K562 (cell line): ENCODE measurements around the gene CNNM4. TPM values are rescaled to one million over a fixed set of nuclear protein-coding genes. Genes with fewer than 3 reads are reported as not detected.

Experiments
- ATAC-seq: fragments of 200-7000 bp; cut with Tn5 transposase; 3 replicates; pipeline ENCODE4 v1.9.1; 2020; ENCODE audit warnings: moderate library complexity
- BruUV-seq: library from RNA; stranded (reverse); fragments of 400-500 nt; replicated peaks from 2 replicates; lab custom pipeline; 2021; lab: Mats Ljungman, UMichigan
- CTCF ChIA-PET: fragments of 300-600 bp; formaldehyde crosslinking; extraction: SDS; loops from one replicate; lab custom pipeline; 2021; ENCODE audit warnings: low intra/inter-chr PET ratio; lab: Yijun Ruan, JAX
- POLR2A ChIA-PET: fragments of 300-600, 350-650 bp; sonication (Branson Sonifier 250); formaldehyde crosslinking; extraction: SDS; loops from one replicate; lab custom pipeline; 2021; ENCODE audit warnings: antibody characterized with exemption, inconsistent platforms; lab: Yijun Ruan, JAX
- DNase-seq, 4 experiments: peaks; one replicate each; pipeline versions ENCODE4 v3.0.0 to v3.0.0-alpha.2; 2011 to 2018; ENCODE audit warnings: low spot score in 3 of 4, mixed read lengths in 3 of 4; ENCODE audit errors: extremely low read depth in 1 of 4
- FAIRE-seq: peaks from 2 replicates; lab custom pipeline; 2011; peaks lifted over from hg19 to GRCh38; lab: Jason Lieb, UNC
- H2AFZ ChIP-seq: 2 replicates; pipeline ENCODE4 v1.6.0; 2011; ENCODE audit warnings: low read depth, low read length, control low read depth, inconsistent platforms
- H3K27ac ChIP-seq: fragments of 200-600 bp; 3 replicates; pipeline ENCODE4 v1.8.0; 2011; ENCODE audit warnings: low read depth, mild to moderate bottlenecking, control low read depth, inconsistent platforms, low read length, moderate library complexity, mixed read lengths; ENCODE audit errors: extremely low read depth
- H3K27me3 ChIP-seq, 2 experiments: fragments of 300-600 bp in 1 of 2; 2 replicates in 1 of 2; 3 replicates in 1 of 2; pipeline versions ENCODE4 v1.6.0 to v1.8.0; 2011; ENCODE audit warnings: inconsistent platforms in 2 of 2, low read length in 2 of 2, mild to moderate bottlenecking in 1 of 2, mixed read lengths in 1 of 2, moderate library complexity in 1 of 2; ENCODE audit not compliant: control insufficient read depth in 2 of 2, insufficient read depth in 2 of 2
- H3K36me3 ChIP-seq: fragments of 300-600 bp; 3 replicates; pipeline ENCODE4 v1.8.0; 2011; ENCODE audit warnings: mild to moderate bottlenecking, low read length, inconsistent platforms; ENCODE audit not compliant: control insufficient read depth, insufficient read depth
- H3K4me1 ChIP-seq, 2 experiments: fragments of 200-600 bp in 1 of 2; replicated peaks in 1 of 2; 2 replicates in 1 of 2; 3 replicates in 1 of 2; pipeline versions ENCODE4 v1.5.1 to v1.8.0; 2011; ENCODE audit warnings: inconsistent platforms in 2 of 2, low read length in 2 of 2, mild to moderate bottlenecking in 1 of 2, mixed read lengths in 1 of 2, moderate library complexity in 1 of 2; ENCODE audit not compliant: control insufficient read depth in 2 of 2, insufficient read depth in 2 of 2
- H3K4me2 ChIP-seq: 2 replicates; pipeline ENCODE4 v1.6.1; 2011; ENCODE audit warnings: low read length, control low read depth, inconsistent platforms, mixed read lengths; ENCODE audit not compliant: insufficient read depth
- H3K4me3 ChIP-seq: fragments of 200-600 bp; sonication (generic), shearing (Covaris generic); 2 replicates; pipeline ENCODE4 v1.5.1; 2016; ENCODE audit warnings: control low read depth, inconsistent platforms
- H3K79me2 ChIP-seq: fragments of 200-600 bp; 3 replicates; pipeline ENCODE4 v1.8.0; 2011; ENCODE audit warnings: low read length, inconsistent platforms; ENCODE audit not compliant: control insufficient read depth, insufficient read depth
- H3K9ac ChIP-seq, 2 experiments: 2 replicates each; pipeline versions ENCODE4 v1.6.0 to v1.6.1; 2011; ENCODE audit warnings: low read depth in 2 of 2, low read length in 2 of 2, control low read depth in 1 of 2, inconsistent platforms in 1 of 2, mild to moderate bottlenecking in 1 of 2, mixed read lengths in 1 of 2; ENCODE audit not compliant: insufficient read depth in 1 of 2
- H3K9me1 ChIP-seq: one replicate; pipeline ENCODE4 v1.6.0; 2011; ENCODE audit warnings: inconsistent platforms, mild to moderate bottlenecking, low read length, moderate library complexity; ENCODE audit not compliant: control insufficient read depth, insufficient read depth
- H3K9me3 ChIP-seq: replicated peaks from 2 replicates; pipeline ENCODE4 v1.5.1; 2011; ENCODE audit warnings: low read depth, low read length, inconsistent platforms; ENCODE audit not compliant: control insufficient read depth, insufficient read depth
- H4K20me1 ChIP-seq: replicated peaks from 2 replicates; pipeline ENCODE4 v1.6.1; 2011; ENCODE audit warnings: low read length, inconsistent platforms, mixed read lengths; ENCODE audit not compliant: control insufficient read depth, insufficient read depth
- ELK3 ChIP-seq: fragments of 450-650 bp; formaldehyde crosslinking; IDR thresholded peaks from 2 replicates; pipeline ENCODE4 v1.4.0; 2020; ENCODE audit warnings: mild to moderate bottlenecking
- ESRRB ChIP-seq: fragments of 250-450 bp; sonication (Bioruptor Pico); IDR thresholded peaks from 2 replicates; pipeline ENCODE4 v1.5.0; 2020; ENCODE audit warnings: mild to moderate bottlenecking, moderate library complexity, borderline replicate concordance
- HMGXB4 ChIP-seq: sonication (generic); formaldehyde crosslinking; IDR thresholded peaks from 2 replicates; pipeline ENCODE4 v1.8.1; 2023; ENCODE audit warnings: mild to moderate bottlenecking, missing genetic modification reagents
- MTA1 ChIP-seq: fragments of 450-650 bp; IDR thresholded peaks from 2 replicates; pipeline ENCODE4 v1.6.1; 2017; ENCODE audit warnings: borderline replicate concordance
- TAF7 ChIP-seq: fragments of 450-650 bp; IDR thresholded peaks from 2 replicates; pipeline ENCODE4 v1.6.1; 2016; ENCODE audit warnings: missing genetic modification characterization, missing compliant biosample characterization
- ZFX ChIP-seq: sonication (generic); formaldehyde crosslinking; IDR thresholded peaks from 2 replicates; pipeline ENCODE4 v1.8.0; 2022; ENCODE audit warnings: mild to moderate bottlenecking, missing genetic modification reagents, moderate library complexity
- ZNF232 ChIP-seq: sonication (generic); formaldehyde crosslinking; IDR thresholded peaks from 2 replicates; pipeline ENCODE4 v1.8.0; 2022; ENCODE audit warnings: mild to moderate bottlenecking, missing genetic modification reagents
- ZNF318 ChIP-seq, 2 experiments: fragments of 450-650 bp; IDR thresholded peaks; 2 replicates each; pipeline ENCODE4 v1.6.1; 2016; ENCODE audit warnings: mild to moderate bottlenecking in 2 of 2, borderline replicate concordance in 1 of 2, low read depth in 1 of 2, moderate library complexity in 1 of 2
- WGBS: fragments of 100-300 bp; shearing (Covaris generic); methylation state at CpG from one replicate; pipeline ENCODE4 v1.1.6; 2016; ENCODE audit warnings: low coverage, mixed read lengths; ENCODE audit not compliant: insufficient coverage; ENCODE audit errors: missing lambda C conversion rate; 5-methylcytosine and 5-hydroxymethylcytosine counted together
- in situ Hi-C: fragments of 300-500 bp; cut with MboI; formaldehyde crosslinking; loops from 4 replicates; pipeline ENCODE4 v1.15.0; 2018; ENCODE audit warnings: inconsistent platforms, mixed read lengths
- intact Hi-C: fragments of 100-400 bp; cut with micrococcal nuclease; formaldehyde crosslinking; loops from 2 replicates; pipeline ENCODE4 v1.14.2; 2022
- polyA plus RNA-seq, 8 experiments: library from polyadenylated mRNA; depleted of rRNA in 4 of 8; stranded (reverse) in 5 of 8; unstranded in 3 of 8; fragments of >200 nt; fragmentation: Nextera tagmentation in 2 of 8; fragmentation: Illumina TruSeq in 1 of 8; extraction: Ambion mirVana in 2 of 8; extraction: Trizol in 1 of 8; gene quantifications; 2 replicates each; pipeline versions ENCODE4 v1.2.1 to v1.2.3, GENCODE V29; 2011 to 2014; ENCODE audit warnings: inconsistent platforms in 1 of 8, missing spikeins in 1 of 8
- total RNA-seq, 7 experiments: library from RNA; depleted of rRNA in 6 of 7; stranded (reverse); fragments of >200 nt in 6 of 7; fragmentation: Illumina TruSeq in 2 of 7; extraction: Trizol in 2 of 7; gene quantifications; 2 replicates each; pipeline versions ENCODE4 v1.2.1 to v1.2.3, GENCODE V29; 2011 to 2021; ENCODE audit warnings: low replicate concordance in 1 of 7

CNNM4 gene
- total and polyA plus RNA-seq, 9 of the 15 experiments (the other 6 are each of a cell fraction or from before 2014, with no cell fraction given), result 0.96 to 6.3 (median 2.8) TPM

- FAIRE-seq (no peak), ATAC-seq (peak; percentile 39), DNase-seq (no peak)
- ChIA-PET POLR2A (interaction anchor here (1.4 kb wide), 1 partner anchor 13 kb away, joined by 3 read pairs; no protein-coding TSS in a partner anchor), CTCF (no interaction called here)
- WGBS, result 84% methylated on average over 25 of the region's 27 CpGs
- Histone ChIP-seq H2AFZ (no peak overlapping the region), H3K36me3 (peaks cover 25% of the 10 kb centered on the region; the same call in 2 of the 3 replicates), H3K9ac (peak overlapping the region in 1 of 2 experiments; percentile 43; a peak in 2 of 4 replicates), H3K4me2 (no peak overlapping the region), H3K9me3 (no peaks in the 10 kb centered on the region)
- in situ Hi-C loops, result no loop called here
- no peak for TF ChIP-seq ELK3 (CRISPR knock-in tag)
- TF ChIP-seq HMGXB4 (CRISPR knock-in tag), result no peak
- TF ChIP-seq MTA1, result no peak
- TF ChIP-seq ZFX (CRISPR knock-in tag), result no peak
- no peak for TF ChIP-seq ESRRB
- no peak for TF ChIP-seq ZNF232
- no peak for TF ChIP-seq ZNF318 (IDR thresholded peaks at IDR 0.05; ENCODE audit: borderline replicate concordance in 1 of 2, low read depth in 1 of 2)
- TF ChIP-seq TAF7 (tag), result no peak
- TF ChIP-seq, all 486 proteins: peak for 0
- no peaks in the 10 kb centered on the region for H3K27me3 ChIP-seq
- no peaks in the 10 kb centered on the region for H3K9me1 ChIP-seq
- H4K20me1 ChIP-seq, result no peaks in the 10 kb centered on the region
- no peak overlapping the region for H3K27ac ChIP-seq
- intact Hi-C loops, result loop anchor here (10.0 kb wide), 1 partner anchor 246 kb away; no protein-coding TSS in a partner anchor
- BruUV-seq, result no TSS peak
- H3K4me3 ChIP-seq, result no peak overlapping the region
- H3K4me1 ChIP-seq, result peaks cover 0 to 10% of the 10 kb centered on the region in 2 experiments; a peak in 2 of 5 replicates
- no peaks in the 10 kb centered on the region for H3K79me2 ChIP-seq
Measured at GRCh38 chr2:96800061-96801004, 39.6 kb downstream of the CNNM4 start.
